Gastroesophageal sphincter (tissue), 3 donors: Measurements from ENCODE around the gene RAP2B.

Source experiments
- POLR2A ChIP-seq, 2 donors: fragments of 450-650 bp; IDR thresholded peaks; one replicate each; pipeline ENCODE4 v1.6.1; 2017; ENCODE audit warnings: antibody characterized with exemption in 2 of 2, mild to moderate bottlenecking in 2 of 2, moderate library complexity in 1 of 2
- POLR2AphosphoS5 ChIP-seq: sonication (generic); formaldehyde crosslinking; IDR thresholded peaks from one replicate; pipeline ENCODE4 v1.6.1; 2017; ENCODE audit warnings: antibody characterized with exemption
- TF ChIP-seq, protein P1 (sequence below), 4 experiments: fragments of 200-600 bp in 2 of 4; fragments of 450-650 bp in 2 of 4; sonication (generic) in 1 of 4; IDR thresholded peaks; one replicate each; pipeline ENCODE4 v1.5.1; 2017 to 2019; ENCODE audit warnings: antibody characterized with exemption in 4 of 4, mild to moderate bottlenecking in 2 of 4, moderate library complexity in 2 of 4

GRCh38 chr3:153180860-153181372 is 18.9 kb downstream of the RAP2B start:
- TF ChIP-seq, protein P1, sequence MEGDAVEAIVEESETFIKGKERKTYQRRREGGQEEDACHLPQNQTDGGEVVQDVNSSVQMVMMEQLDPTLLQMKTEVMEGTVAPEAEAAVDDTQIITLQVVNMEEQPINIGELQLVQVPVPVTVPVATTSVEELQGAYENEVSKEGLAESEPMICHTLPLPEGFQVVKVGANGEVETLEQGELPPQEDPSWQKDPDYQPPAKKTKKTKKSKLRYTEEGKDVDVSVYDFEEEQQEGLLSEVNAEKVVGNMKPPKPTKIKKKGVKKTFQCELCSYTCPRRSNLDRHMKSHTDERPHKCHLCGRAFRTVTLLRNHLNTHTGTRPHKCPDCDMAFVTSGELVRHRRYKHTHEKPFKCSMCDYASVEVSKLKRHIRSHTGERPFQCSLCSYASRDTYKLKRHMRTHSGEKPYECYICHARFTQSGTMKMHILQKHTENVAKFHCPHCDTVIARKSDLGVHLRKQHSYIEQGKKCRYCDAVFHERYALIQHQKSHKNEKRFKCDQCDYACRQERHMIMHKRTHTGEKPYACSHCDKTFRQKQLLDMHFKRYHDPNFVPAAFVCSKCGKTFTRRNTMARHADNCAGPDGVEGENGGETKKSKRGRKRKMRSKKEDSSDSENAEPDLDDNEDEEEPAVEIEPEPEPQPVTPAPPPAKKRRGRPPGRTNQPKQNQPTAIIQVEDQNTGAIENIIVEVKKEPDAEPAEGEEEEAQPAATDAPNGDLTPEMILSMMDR (IDR thresholded peaks at IDR 0.05) = no peak
- TF ChIP-seq POLR2A (IDR thresholded peaks at IDR 0.05) (no peak), POLR2AphosphoS5 (no peak)
